Endothelial cell of umbilical vein (primary cell): ENCODE results near the gene SNCAIP.

Source experiments
- EZH2 ChIP-seq: IDR thresholded peaks from 2 replicates; pipeline ENCODE4 v1.6.1; 2012; ENCODE audit warnings: borderline replicate concordance, low read depth, mild to moderate bottlenecking, moderate library complexity, low read length, inconsistent platforms; ENCODE audit not compliant: severe bottlenecking
- MAX ChIP-seq: IDR thresholded peaks from 2 replicates; pipeline ENCODE4 v1.6.1; 2011; ENCODE audit not compliant: insufficient read depth, insufficient read length
- POLR2A ChIP-seq: IDR thresholded peaks from 2 replicates; pipeline ENCODE4 v1.6.1; 2012; ENCODE audit warnings: low read depth, mild to moderate bottlenecking, control low read depth, low read length
- POLR2AphosphoS5 ChIP-seq: IDR thresholded peaks from 2 replicates; pipeline ENCODE4 v1.6.1; 2012; ENCODE audit warnings: low read depth, mild to moderate bottlenecking, control low read depth, low read length, moderate library complexity; ENCODE audit not compliant: insufficient read depth
- TF ChIP-seq, protein P1 (sequence below), 2 donors: IDR thresholded peaks; 1 replicate in 1 of 2; 2 replicates in 1 of 2; pipeline ENCODE4 v1.5.1; 2011; ENCODE audit warnings: low read length in 2 of 2, mild to moderate bottlenecking in 2 of 2, moderate library complexity in 2 of 2, control low read depth in 1 of 2, inconsistent platforms in 1 of 2, low read depth in 1 of 2; ENCODE audit not compliant: insufficient read depth in 1 of 2; ENCODE audit errors: extremely low read depth in 1 of 2

DNA sequence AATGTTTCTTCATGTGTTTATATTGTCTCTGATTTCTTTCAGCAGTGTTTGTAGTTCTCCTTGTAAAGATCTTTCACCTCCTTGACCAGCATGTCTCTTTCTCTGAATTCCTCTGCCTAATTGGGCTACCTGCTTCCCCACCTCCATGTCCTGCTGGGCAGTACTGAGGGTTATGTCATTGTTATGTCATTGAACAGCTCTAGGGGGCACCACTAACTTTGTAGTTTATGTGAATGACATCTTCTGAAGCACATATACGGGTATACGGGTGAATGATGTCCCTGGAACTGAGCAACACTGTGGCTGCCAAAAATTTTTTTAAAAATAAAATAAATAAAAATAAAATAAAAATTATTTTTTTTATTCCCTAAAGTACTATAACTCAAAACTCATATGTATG is 16.9 kb upstream of the SNCAIP start:
- TF ChIP-seq POLR2AphosphoS5, result no peak
- no peak for TF ChIP-seq EZH2
- TF ChIP-seq, protein P1, sequence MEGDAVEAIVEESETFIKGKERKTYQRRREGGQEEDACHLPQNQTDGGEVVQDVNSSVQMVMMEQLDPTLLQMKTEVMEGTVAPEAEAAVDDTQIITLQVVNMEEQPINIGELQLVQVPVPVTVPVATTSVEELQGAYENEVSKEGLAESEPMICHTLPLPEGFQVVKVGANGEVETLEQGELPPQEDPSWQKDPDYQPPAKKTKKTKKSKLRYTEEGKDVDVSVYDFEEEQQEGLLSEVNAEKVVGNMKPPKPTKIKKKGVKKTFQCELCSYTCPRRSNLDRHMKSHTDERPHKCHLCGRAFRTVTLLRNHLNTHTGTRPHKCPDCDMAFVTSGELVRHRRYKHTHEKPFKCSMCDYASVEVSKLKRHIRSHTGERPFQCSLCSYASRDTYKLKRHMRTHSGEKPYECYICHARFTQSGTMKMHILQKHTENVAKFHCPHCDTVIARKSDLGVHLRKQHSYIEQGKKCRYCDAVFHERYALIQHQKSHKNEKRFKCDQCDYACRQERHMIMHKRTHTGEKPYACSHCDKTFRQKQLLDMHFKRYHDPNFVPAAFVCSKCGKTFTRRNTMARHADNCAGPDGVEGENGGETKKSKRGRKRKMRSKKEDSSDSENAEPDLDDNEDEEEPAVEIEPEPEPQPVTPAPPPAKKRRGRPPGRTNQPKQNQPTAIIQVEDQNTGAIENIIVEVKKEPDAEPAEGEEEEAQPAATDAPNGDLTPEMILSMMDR (IDR thresholded peaks at IDR 0.05; ENCODE audit: extremely low read depth in 1 of 2, insufficient read depth in 1 of 2, low read depth in 1 of 2, low read length in 2 of 2), result peak; percentile 21 to 43
- no peak for TF ChIP-seq MAX
- TF ChIP-seq POLR2A, result no peak
